ENCODE results near the gene KIAA0930.
"Not testable (repeated sequence)": the region's sequence is repeated elsewhere in the genome, so short reads cannot be mapped to it uniquely, and the experiment has no call there.

The KIAA0930 gene

GRCh38 chr22:45262931-45263462 lies 22.3 kb upstream of the KIAA0930 start:
- peak; percentile 20 for ATAC-seq
- DNase-seq = no peak

- no peak for ATAC-seq
Measured at GRCh38 chr22:45262195-45262930, 21.7 kb upstream of the KIAA0930 start.

GRCh38 chr22:45261407-45262088 lies 20.9 kb upstream of the KIAA0930 start:
- no peak for ATAC-seq

More at GRCh38 chr22:45262195-45262930, 21.7 kb upstream of the KIAA0930 start:
- no peak for DNase-seq

GRCh38 chr22:45260395-45260759 lies 19.7 kb upstream of the KIAA0930 start:
- ATAC-seq, DNase-seq: not testable (repeated sequence)

More at GRCh38 chr22:45261407-45262088, 20.9 kb upstream of the KIAA0930 start:
- no peak for DNase-seq

GRCh38 chr22:45259754-45260394 lies 19.2 kb upstream of the KIAA0930 start:
- ATAC-seq (no peak), DNase-seq (no peak)

- DNase-seq = not testable (repeated sequence)
Measured at GRCh38 chr22:45257941-45258340, 17.2 kb upstream of the KIAA0930 start.

GRCh38 chr22:45254789-45255278 lies 14.1 kb upstream of the KIAA0930 start:
- ATAC-seq = peak; percentile 94
- DNase-seq = peak; percentile 48

More at GRCh38 chr22:45257941-45258340, 17.2 kb upstream of the KIAA0930 start:
- not testable (repeated sequence) for ATAC-seq

GRCh38 chr22:45254388-45254787 lies 13.7 kb upstream of the KIAA0930 start:
- ATAC-seq = peak; percentile 62
- peak; percentile 32 for DNase-seq

- no peak for ATAC-seq
- DNase-seq = no peak
Measured at GRCh38 chr22:45253039-45253641, 12.4 kb upstream of the KIAA0930 start.

GRCh38 chr22:45251825-45252224 lies 11.1 kb upstream of the KIAA0930 start:
- DNase-seq (no peak), ATAC-seq (no peak)

GRCh38 chr22:45248832-45249561 lies 8.3 kb upstream of the KIAA0930 start:
- no peak for ATAC-seq
- no peak for DNase-seq

- DNase-seq = no peak
- no peak for ATAC-seq
Measured at GRCh38 chr22:45246060-45246985, 5.6 kb upstream of the KIAA0930 start.

GRCh38 chr22:45244916-45245315 lies 4.2 kb upstream of the KIAA0930 start:
- DNase-seq = no peak
- ATAC-seq = no peak

GRCh38 chr22:45242778-45243191 lies 2.1 kb upstream of the KIAA0930 start:
- ATAC-seq (no peak), DNase-seq (no peak)

- peak; percentile 50 for DNase-seq
- ATAC-seq = peak; percentile 47
Measured at GRCh38 chr22:45240104-45240809, 437 bp downstream of the KIAA0930 start.

GRCh38 chr22:45239681-45240051 lies 1.0 kb downstream of the KIAA0930 start:
- DNase-seq (no peak), ATAC-seq (no peak)

- DNase-seq (no peak), ATAC-seq (no peak)
Measured at GRCh38 chr22:45238957-45239680, 1.6 kb downstream of the KIAA0930 start.

- DNase-seq (no peak), ATAC-seq (no peak)
Measured at GRCh38 chr22:45238076-45238956, 2.4 kb downstream of the KIAA0930 start.

Measured in stimulated activated naive CD8-positive, alpha-beta T cell treated with anti-CD3 and anti-CD28 coated beads, Interleukin-15, Interleukin-2, amounts not matched to agents 100 U/mL and 50 U/mL, for 24 hours (primary cell).